ENCODE data around the gene NUP107.

The NUP107 gene

GRCh38 chr12:68771223-68771925 lies 84.6 kb downstream of the NUP107 start:
- Histone ChIP-seq H3K27ac (ENCODE audit: low read depth, low read length, severe bottlenecking) (no peak overlapping the region), H3K4me1 (ENCODE audit: control insufficient read depth, insufficient read depth, low read length, poor library complexity, severe bottlenecking) (no peaks in the 10 kb centered on the region), H3K9me3 (ENCODE audit: control insufficient read depth, low read length) (no peaks in the 10 kb centered on the region), H3K4me3 (ENCODE audit: extremely low read depth, insufficient read depth, low read length, poor library complexity, severe bottlenecking) (no peak overlapping the region), H3K36me3 (ENCODE audit: control insufficient read depth, insufficient read depth, low read length) (peaks cover 7% of the 10 kb centered on the region)
- WGBS, 2 experiments (ENCODE audit: insufficient coverage in 2 of 2) = 89 to 96% methylated on average over 5 of the region's 5 CpGs

GRCh38 chr12:68772714-68773113 lies 85.9 kb downstream of the NUP107 start:
- no peaks in the 10 kb centered on the region for H3K4me1 ChIP-seq (ENCODE audit: control insufficient read depth, insufficient read depth, low read length, poor library complexity, severe bottlenecking)
- no peaks in the 10 kb centered on the region for H3K9me3 ChIP-seq (ENCODE audit: control insufficient read depth, low read length)
- peaks cover 7% of the 10 kb centered on the region for H3K36me3 ChIP-seq (ENCODE audit: control insufficient read depth, insufficient read depth, low read length)
- no peak overlapping the region for H3K4me3 ChIP-seq (ENCODE audit: extremely low read depth, insufficient read depth, low read length, poor library complexity, severe bottlenecking)
- 96 to 100% methylated on average over 6 to 7 of the region's 8 CpGs for WGBS, 2 experiments (ENCODE audit: insufficient coverage in 2 of 2)
- no peak overlapping the region for H3K27ac ChIP-seq (ENCODE audit: low read depth, low read length, severe bottlenecking)

- no peak overlapping the region for H3K27ac ChIP-seq (ENCODE audit: low read depth, low read length, severe bottlenecking)
- H3K9me3 ChIP-seq (ENCODE audit: control insufficient read depth, low read length) = no peaks in the 10 kb centered on the region
- no peaks in the 10 kb centered on the region for H3K4me1 ChIP-seq (ENCODE audit: control insufficient read depth, insufficient read depth, low read length, poor library complexity, severe bottlenecking)
- no peak overlapping the region for H3K4me3 ChIP-seq (ENCODE audit: extremely low read depth, insufficient read depth, low read length, poor library complexity, severe bottlenecking)
- H3K36me3 ChIP-seq (ENCODE audit: control insufficient read depth, insufficient read depth, low read length) = peaks cover 2% of the 10 kb centered on the region
- 90 to 93% methylated on average over 2 to 4 of the region's 5 CpGs for WGBS, 2 experiments (ENCODE audit: insufficient coverage in 2 of 2)
Observed at GRCh38 chr12:68773582-68773981, 86.8 kb downstream of the NUP107 start.

DNA sequence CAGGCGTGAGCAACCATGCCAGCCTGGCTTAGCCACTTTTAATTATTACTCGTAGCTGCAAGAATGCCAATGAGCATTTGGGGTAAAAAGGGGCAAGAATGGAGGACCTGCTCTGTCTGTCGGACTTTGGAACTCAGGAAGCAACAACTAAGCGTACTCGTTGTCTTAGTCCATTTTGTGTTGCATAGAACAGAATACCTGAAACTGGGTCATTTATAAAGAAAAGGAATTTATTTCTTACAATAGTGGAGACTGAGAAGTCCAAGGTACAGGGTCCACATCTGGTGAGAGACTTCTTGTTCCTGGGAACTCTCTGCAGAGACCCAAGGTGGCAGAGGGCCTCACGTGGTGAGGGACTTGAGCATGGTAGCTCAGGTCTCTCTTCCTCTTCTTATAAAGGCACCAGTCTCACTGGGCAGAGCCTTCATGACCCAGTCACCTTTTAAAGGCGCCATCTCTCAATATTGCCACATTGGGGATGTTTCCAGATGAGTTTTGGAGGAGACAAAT lies 88.4 kb downstream of the NUP107 start:
- 92 to 100% methylated on average over 4 to 6 of the region's 7 CpGs for whole genome bisulfite sequencing, 2 experiments (ENCODE audit: insufficient coverage in 2 of 2)
- H3K27ac ChIP-seq (ENCODE audit: low read depth, low read length, severe bottlenecking) = no peak overlapping the region

GRCh38 chr12:68776976-68777610 lies 90.3 kb downstream of the NUP107 start:
- Histone ChIP-seq H3K27ac (ENCODE audit: low read depth, low read length, severe bottlenecking) (no peak overlapping the region), H3K36me3 (ENCODE audit: control insufficient read depth, insufficient read depth, low read length) (no peaks in the 10 kb centered on the region), H3K4me3 (ENCODE audit: extremely low read depth, insufficient read depth, low read length, poor library complexity, severe bottlenecking) (no peak overlapping the region), H3K4me1 (ENCODE audit: control insufficient read depth, insufficient read depth, low read length, poor library complexity, severe bottlenecking) (peaks cover 10% of the 10 kb centered on the region), H3K9me3 (ENCODE audit: control insufficient read depth, low read length) (no peaks in the 10 kb centered on the region)
- 85 to 93% methylated on average over 3 of the region's 5 CpGs for WGBS, 2 experiments (ENCODE audit: insufficient coverage in 2 of 2)

More for the DNA sequence above, 88.4 kb downstream of the NUP107 start:
- H3K4me3 ChIP-seq (ENCODE audit: extremely low read depth, insufficient read depth, low read length, poor library complexity, severe bottlenecking) = no peak overlapping the region
- H3K4me1 ChIP-seq (ENCODE audit: control insufficient read depth, insufficient read depth, low read length, poor library complexity, severe bottlenecking) = no peaks in the 10 kb centered on the region
- H3K9me3 ChIP-seq (ENCODE audit: control insufficient read depth, low read length) = no peaks in the 10 kb centered on the region
- H3K36me3 ChIP-seq (ENCODE audit: control insufficient read depth, insufficient read depth, low read length) = no peaks in the 10 kb centered on the region

DNA sequence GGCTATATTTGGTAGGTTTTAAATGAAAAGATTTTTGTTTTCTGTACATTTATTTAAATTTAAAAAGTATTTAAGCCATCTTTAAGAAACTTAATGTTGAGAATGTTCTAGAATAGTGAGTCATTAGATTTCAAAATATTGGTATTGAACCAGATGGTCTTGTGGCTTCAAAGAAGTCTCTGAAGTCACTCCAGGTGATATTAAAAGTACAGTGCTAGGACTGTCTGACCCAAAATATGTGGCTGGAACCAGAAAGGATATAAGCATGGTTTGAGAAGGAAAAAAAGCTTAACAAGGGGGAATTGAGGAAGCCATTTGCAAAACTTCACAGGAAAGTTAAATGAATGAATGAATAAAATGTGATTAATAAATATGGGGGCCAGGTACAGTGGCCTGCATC lies 92.5 kb downstream of the NUP107 start:
- no peaks in the 10 kb centered on the region for H3K36me3 ChIP-seq (ENCODE audit: control insufficient read depth, insufficient read depth, low read length)
- peaks cover 22% of the 10 kb centered on the region for H3K4me1 ChIP-seq (ENCODE audit: control insufficient read depth, insufficient read depth, low read length, poor library complexity, severe bottlenecking)
- no peak overlapping the region for H3K27ac ChIP-seq (ENCODE audit: low read depth, low read length, severe bottlenecking)
- H3K4me3 ChIP-seq (ENCODE audit: extremely low read depth, insufficient read depth, low read length, poor library complexity, severe bottlenecking) = no peak overlapping the region
- no peaks in the 10 kb centered on the region for H3K9me3 ChIP-seq (ENCODE audit: control insufficient read depth, low read length)

GRCh38 chr12:68780731-68781130 lies 94.0 kb downstream of the NUP107 start:
- Histone ChIP-seq H3K4me3 (ENCODE audit: extremely low read depth, insufficient read depth, low read length, poor library complexity, severe bottlenecking) (no peak overlapping the region), H3K27ac (ENCODE audit: low read depth, low read length, severe bottlenecking) (peak overlapping the region; percentile 81), H3K9me3 (ENCODE audit: control insufficient read depth, low read length) (no peaks in the 10 kb centered on the region), H3K36me3 (ENCODE audit: control insufficient read depth, insufficient read depth, low read length) (no peaks in the 10 kb centered on the region), H3K4me1 (ENCODE audit: control insufficient read depth, insufficient read depth, low read length, poor library complexity, severe bottlenecking) (peaks cover 23% of the 10 kb centered on the region)
- 84 to 92% methylated on average over 5 to 6 of the region's 6 CpGs for WGBS, 2 experiments (ENCODE audit: insufficient coverage in 2 of 2)

- no peak overlapping the region for H3K27ac ChIP-seq (ENCODE audit: low read depth, low read length, severe bottlenecking)
- H3K4me3 ChIP-seq (ENCODE audit: extremely low read depth, insufficient read depth, low read length, poor library complexity, severe bottlenecking) = no peak overlapping the region
- peaks cover 25% of the 10 kb centered on the region for H3K4me1 ChIP-seq (ENCODE audit: control insufficient read depth, insufficient read depth, low read length, poor library complexity, severe bottlenecking)
- H3K9me3 ChIP-seq (ENCODE audit: control insufficient read depth, low read length) = no peaks in the 10 kb centered on the region
- no peaks in the 10 kb centered on the region for H3K36me3 ChIP-seq (ENCODE audit: control insufficient read depth, insufficient read depth, low read length)
- 93 to 100% methylated on average over 4 to 6 of the region's 6 CpGs for WGBS, 2 experiments (ENCODE audit: insufficient coverage in 2 of 2)
Observed at GRCh38 chr12:68781728-68782127, 95.0 kb downstream of the NUP107 start.

GRCh38 chr12:68784015-68784414 lies 97.2 kb downstream of the NUP107 start:
- 78 to 91% methylated on average over 5 to 8 of the region's 8 CpGs for WGBS, 2 experiments (ENCODE audit: insufficient coverage in 2 of 2)
- Histone ChIP-seq H3K4me1 (ENCODE audit: control insufficient read depth, insufficient read depth, low read length, poor library complexity, severe bottlenecking) (peaks cover 37% of the 10 kb centered on the region), H3K27ac (ENCODE audit: low read depth, low read length, severe bottlenecking) (peak overlapping the region; percentile 63), H3K9me3 (ENCODE audit: control insufficient read depth, low read length) (no peaks in the 10 kb centered on the region), H3K4me3 (ENCODE audit: extremely low read depth, insufficient read depth, low read length, poor library complexity, severe bottlenecking) (no peak overlapping the region), H3K36me3 (ENCODE audit: control insufficient read depth, insufficient read depth, low read length) (no peaks in the 10 kb centered on the region)

DNA sequence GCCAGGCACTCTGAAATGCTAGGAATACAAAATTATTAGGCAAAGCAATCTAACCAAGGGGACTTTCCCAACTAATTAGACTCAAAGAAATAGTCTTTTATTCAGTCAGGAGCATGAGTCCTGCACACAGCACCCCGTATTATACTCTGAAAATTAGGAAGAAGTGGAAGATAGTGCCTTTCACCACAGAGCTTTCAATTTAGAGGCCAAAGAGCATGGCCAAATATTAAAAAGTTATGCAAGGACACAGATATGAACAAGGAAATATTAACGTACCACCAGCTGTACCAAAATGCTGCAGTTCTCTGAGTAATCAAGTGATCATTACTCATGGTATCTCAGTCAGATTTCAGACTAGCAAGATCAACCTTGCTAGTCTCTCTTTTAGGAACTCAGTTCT lies 98.6 kb downstream of the NUP107 start:
- no peaks in the 10 kb centered on the region for H3K9me3 ChIP-seq (ENCODE audit: control insufficient read depth, low read length)
- H3K36me3 ChIP-seq (ENCODE audit: control insufficient read depth, insufficient read depth, low read length) = no peaks in the 10 kb centered on the region
- no peak overlapping the region for H3K4me3 ChIP-seq (ENCODE audit: extremely low read depth, insufficient read depth, low read length, poor library complexity, severe bottlenecking)
- H3K27ac ChIP-seq (ENCODE audit: low read depth, low read length, severe bottlenecking) = no peak overlapping the region
- H3K4me1 ChIP-seq (ENCODE audit: control insufficient read depth, insufficient read depth, low read length, poor library complexity, severe bottlenecking) = peaks cover 37% of the 10 kb centered on the region
- WGBS, 2 experiments (ENCODE audit: insufficient coverage in 2 of 2) = 100% methylated on average over 1 of the region's 2 CpGs

GRCh38 chr12:68785823-68786222 lies 99.0 kb downstream of the NUP107 start:
- Histone ChIP-seq H3K9me3 (ENCODE audit: control insufficient read depth, low read length) (no peaks in the 10 kb centered on the region), H3K36me3 (ENCODE audit: control insufficient read depth, insufficient read depth, low read length) (no peaks in the 10 kb centered on the region), H3K4me3 (ENCODE audit: extremely low read depth, insufficient read depth, low read length, poor library complexity, severe bottlenecking) (no peak overlapping the region), H3K4me1 (ENCODE audit: control insufficient read depth, insufficient read depth, low read length, poor library complexity, severe bottlenecking) (peaks cover 37% of the 10 kb centered on the region), H3K27ac (ENCODE audit: low read depth, low read length, severe bottlenecking) (no peak overlapping the region)
- 90 to 92% methylated on average over 1 to 2 of the region's 5 CpGs for WGBS, 2 experiments (ENCODE audit: insufficient coverage in 2 of 2)
